Effector CD8-positive, alpha-beta T cell (primary cell): ENCODE results near the gene MGAT5.
"Not testable (repeated sequence)": the region's sequence is repeated elsewhere in the genome, so short reads cannot be mapped to it uniquely, and the experiment has no call there.

Experiments used
- DNase-seq: peaks from one replicate; lab custom pipeline; 2025; lab: John Stamatoyannopoulos, UW

The MGAT5 gene

DNA sequence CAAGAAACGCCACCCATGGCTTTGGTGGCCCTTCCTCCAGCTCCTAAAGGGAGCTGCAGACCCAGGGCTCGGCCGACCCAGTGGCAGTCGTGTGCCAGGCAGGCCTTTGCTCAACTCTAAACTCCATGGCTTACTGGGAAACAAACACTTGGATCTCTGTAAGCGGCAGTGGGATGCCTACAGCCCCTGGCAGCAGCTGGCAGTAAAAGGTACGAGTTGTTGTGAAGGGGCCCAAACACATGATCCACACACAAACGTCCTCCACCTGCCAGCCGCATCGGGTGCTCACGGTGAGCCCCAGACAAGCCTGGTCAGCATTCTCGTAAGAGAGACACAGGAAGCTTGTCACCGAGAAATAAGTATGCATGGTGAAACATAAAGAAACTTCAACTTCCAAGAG is 214.9 kb downstream of the MGAT5 start:
- no peak for DNase-seq

DNA sequence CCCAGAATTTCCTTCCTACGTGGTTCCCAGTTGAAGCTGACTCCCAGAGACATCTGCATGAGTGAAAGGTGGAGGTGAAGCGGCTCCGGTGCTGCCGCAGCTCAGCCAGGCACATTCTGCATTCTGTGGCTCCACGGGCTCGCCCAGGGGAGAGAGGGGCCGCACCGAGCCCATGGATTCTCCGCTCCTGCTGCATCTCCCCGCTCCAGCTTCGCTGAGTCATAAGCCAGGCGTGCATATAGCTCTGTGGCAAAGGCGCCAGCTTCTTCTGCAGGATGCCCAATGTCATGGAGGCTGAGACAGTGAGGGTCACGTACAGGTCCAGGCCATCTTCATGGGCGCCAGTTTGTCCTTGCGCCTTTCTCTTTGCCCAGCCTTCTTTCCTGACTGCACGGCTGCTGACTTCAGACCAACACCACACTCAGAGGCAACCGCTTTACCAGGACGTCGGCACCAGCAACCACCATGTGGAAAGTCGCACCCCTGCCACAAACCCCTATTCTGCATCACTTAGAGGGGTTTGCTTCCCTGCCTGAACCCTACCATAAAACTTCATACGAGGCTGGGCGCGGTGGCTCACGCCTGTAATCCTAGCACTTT is 215.7 kb downstream of the MGAT5 start:
- DNase-seq = no peak

DNA sequence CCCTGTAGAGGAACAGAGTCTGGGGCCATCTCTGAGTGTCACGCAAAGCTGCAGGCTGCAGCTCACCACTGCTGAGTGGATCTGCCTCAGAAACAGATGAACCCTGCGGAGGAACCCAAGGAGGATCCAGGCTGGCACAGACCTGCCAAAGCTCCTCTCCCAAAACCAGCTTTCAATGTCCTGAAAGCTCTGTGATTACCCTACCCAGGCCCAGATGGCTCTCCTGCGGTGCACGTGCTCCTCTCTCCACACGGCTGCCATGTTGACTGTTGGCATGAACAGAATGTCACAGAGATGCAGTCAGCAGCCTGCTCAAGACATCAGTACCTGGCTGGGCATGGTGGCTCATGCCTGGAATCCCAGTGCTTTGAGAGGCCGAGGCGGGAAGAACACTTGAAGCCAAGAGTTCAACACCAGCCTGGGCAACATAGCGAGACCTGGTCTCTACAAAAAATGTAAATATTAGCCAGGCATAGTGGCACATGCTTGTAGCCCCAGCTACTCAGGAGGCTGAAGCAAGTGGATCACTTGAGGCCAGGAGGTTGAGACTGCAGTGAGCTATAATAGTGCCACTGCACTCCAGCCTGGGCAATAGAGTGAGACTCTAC is 216.8 kb downstream of the MGAT5 start:
- no peak for DNase-seq

DNA sequence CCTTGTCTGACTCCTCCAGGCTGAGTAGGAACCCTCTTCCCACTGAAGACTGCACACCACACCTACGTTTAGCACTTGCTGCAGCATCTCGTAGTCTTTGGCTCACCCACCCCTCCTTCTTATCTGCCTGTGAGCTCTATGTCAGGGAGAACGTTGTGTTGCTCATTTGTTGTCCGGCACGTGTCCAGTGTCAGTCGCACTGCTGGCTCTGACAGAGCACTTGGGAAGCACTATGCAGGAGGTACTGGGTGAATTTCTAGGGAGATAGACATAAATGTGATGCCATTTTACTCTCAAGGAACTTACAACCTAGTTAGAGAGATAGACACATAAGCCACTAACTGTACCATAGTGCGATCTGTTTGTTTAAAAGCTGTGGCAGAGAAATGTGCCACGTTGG is 223.1 kb downstream of the MGAT5 start:
- not testable (repeated sequence) for DNase-seq

DNA sequence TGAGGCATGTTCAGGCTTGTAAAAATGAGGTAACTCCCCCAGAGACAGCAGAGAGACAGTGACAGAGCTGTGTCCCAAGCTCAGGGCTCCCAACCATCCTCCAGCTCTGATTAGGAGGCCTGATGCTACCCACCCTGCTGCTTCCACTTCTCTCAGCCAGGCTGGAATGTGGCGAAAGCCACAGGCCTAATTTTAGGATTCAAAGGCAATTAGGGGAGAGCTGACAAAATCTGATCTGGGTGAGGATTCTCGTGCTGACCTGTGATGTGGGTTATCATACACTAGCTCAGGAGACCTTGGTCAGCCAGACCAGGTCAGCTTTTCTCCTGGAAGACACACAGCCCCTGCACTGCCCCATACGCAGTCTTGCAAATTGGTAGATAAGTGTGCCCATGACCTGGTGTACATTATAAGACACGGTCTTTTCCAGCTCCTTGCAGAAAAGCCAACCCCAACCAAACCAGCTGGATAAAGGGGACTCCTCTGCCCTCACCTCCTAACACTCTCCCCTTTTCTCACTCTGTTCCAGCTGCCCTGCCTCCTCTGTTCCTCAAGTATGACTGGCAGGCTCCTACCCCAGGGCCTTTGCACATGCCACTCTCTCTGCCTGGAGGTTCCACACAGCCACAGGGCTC is 225.9 kb downstream of the MGAT5 start:
- DNase-seq = no peak

DNA sequence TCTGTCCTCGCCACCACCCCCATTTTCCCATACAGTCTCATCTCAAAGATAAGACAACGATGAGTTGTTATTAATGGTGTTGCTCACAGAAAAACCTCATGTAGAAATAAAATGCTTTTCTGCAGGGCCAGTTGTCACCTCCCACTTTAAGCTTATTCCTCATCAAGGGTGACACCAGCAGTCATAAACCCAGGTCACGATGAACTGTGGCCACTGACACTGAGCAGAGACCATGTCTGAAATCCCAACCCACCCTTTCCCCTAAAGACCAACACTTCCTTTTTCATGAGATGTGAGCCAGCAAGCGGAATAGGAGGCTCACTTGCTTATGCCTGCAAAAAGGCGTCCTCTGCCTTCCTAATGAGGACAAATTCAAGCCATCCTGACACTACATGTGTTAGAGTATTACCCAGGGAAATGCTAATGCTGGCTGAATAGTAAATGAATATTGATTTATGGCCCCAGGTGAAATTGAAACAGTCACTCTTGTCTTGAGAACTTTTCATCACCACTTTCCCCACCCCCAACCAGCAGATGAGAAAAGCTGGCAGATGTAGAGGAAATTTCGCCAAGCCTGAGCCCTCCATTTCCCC is 228.4 kb downstream of the MGAT5 start:
- no peak for DNase-seq

DNA sequence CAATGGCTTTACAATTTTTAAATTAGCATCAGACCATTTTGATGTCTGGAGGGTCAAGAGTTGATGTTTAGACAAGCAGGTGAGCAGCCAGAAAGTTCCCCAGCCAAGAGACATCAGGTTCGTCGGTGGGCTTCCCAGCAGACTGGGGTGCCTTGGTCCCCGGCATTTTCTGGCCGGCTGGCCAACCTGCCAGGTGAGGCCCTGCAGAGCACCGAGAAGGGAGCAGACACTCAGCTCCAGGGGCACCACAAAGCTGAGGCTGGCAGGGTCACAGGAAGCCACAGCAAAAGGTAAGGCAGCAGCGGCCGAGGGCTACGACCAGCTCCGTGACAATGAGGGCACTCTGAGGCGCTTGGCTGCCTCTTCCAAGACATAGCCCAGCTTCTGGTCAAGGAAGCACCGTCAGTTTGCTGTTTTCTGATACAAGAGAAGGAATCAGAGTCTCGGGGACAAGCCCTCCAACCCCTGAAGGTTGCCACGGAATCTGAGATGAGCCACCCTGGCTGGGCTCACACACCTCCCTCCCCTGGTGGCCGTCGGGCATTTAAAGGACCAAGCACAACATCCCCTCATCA is 229.0 kb downstream of the MGAT5 start:
- DNase-seq = no peak

DNA sequence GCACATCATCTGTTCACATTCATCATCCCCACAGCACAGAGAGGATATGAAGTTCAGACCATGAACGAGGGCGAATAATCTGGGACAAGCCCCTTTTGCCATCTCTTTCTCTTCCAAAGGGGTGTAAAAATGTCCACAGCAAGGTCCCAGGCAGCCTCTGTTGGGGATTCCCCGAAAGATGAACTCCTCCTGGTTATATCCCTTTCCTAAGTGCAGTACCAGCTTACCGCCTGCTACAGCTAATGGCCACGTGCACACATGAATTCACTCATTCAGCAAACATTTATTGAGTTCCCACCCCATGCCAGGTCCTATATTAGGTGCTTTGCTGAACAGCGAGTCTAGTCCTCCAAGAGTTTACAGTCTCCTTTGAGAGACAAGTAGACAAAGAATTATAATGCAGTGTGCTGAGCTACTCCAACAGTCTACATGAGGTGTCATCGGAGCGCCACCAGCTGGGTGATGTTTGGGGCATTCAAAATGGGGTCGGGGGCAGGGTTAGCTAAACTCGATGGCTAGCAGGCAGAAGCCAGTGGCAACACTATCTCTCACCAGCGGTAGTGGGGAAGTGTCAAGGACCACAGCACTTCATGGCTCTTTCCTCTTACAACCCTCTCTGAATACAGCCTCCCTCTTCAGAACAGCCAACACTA is 236.0 kb downstream of the MGAT5 start:
- DNase-seq = no peak

DNA sequence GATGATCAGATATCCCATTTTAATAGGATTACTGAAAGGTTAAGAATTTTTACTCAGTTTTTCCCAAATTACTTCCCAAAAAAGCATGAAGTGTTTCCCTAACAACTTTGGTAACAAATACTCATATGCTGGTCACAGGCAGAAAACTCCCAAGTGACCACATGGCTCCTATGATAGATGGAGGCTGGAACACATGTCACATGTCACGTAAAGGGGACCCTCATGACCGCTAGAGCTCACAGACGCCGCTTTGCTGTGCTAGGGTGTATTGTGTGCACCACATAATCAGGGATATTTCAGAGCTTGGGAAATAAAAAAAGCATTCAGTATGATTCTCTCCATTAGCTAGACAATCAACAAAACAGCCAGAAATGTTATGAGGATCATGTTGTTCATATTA is 236.7 kb downstream of the MGAT5 start:
- DNase-seq = no peak

DNA sequence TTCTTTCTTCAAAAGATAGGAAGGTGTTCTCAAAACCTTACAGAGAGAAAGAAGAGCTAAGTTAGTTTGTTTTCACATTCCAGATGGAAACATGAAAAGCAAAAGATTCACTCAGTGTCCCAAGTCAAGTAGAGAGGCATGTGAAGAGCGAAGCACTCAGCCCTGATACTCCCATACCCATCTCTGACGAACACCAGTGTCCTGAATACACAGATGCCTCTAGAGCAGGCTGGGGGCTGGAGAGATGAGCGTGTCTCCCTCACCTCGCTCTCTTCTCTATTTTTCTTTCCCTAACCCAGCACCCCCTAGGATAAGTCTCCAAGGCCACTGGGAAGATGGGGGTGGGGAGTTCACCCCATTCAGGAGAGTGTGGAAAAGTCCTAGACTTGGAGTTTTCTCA is 237.2 kb downstream of the MGAT5 start:
- DNase-seq = no peak

DNA sequence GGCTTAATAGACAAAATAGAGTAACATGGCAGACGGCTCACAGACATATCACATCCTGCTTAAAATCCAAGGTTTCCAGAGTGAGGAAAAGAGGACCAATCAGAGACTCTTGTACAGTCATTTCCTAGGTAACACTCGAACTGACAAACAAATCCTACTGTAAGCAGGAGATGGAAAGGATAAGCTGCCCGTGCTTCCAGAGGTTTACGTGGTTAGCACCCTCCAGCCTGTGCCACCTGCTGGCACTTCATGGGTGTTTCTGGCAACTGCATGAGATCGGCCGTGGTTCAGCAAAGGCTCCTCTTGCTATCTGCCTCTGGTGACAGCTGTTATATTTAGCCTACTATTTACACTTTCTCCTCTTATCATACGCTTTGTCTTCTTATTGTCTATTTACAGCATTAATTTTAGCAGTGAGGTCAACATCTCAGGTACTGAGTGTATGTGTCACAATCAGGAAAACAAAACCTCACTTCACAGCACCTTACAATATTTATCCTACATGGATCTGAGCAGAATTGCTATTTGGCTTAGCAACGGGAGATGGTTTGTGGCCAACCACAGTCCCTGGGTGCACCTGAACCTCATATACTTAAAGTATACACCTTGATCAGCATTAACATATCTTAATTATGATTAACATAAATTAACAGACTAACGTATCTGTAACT is 238.0 kb downstream of the MGAT5 start:
- no peak for DNase-seq

DNA sequence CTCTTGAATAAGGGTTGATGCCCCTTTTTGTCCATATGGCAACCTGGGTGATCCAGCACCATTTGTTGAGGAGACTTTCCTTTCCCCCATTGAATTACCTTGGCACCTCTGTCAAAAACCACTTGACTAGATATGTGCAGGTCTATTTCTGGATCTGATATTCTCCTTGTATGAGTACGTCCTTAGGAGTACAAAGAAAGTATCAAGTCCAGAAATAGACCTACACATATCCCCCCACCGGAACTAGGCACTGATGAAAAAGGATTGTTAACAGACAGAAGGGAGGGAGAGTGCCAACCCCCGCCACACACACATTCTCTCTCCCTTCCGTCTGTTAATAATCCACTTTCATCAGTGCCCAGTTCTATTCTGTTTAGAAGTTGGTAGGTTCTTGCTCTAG is 239.9 kb downstream of the MGAT5 start:
- DNase-seq = no peak

DNA sequence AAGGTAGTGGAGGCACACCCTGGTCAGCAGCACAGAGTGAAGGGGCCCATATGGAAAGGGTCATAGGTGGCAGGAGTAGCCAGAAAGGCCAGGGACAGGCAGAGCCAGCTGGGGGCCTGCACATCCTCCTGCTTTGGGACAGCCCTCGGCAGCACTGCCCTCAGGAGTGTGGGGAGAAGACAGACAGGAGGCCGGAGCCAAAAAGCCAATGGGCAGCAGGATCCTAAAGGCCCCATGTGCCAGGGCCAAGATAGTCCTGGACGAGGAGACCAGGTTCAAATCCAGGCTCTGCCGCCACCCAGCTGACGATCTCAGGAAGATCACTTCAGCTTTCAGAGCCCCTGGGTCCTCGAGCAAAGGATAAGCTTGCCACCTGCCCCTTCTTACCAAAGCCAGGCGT is 244.8 kb downstream of the MGAT5 start:
- no peak for DNase-seq

DNA sequence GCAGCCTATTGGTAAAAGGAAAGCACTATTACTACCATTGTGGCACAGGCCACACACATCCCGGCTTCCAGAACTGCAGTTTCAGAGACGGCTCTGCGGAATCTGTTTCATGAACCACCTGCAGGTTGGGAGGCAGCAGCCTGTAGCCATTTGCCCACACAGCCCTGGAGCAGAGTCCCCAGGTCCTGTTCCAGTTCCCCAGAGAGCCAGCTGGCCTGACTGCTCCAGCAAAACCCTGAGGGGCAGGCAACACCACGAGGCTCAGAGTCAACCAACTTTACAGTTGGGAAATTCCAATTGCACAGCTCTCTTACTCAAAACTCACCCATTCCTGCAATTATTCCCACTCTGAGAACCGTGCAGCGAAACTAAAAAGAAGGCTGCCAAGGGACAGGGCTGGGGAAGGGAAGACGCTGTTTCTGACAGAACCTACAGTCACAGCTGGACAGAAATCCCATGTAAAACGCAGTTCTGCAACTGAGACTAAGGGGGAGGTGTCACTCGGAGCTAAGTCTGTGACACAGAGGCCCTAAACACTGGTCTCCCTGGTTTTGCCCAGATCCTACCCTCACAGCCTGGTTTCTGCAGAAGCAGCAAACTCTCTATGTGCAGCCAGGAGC is 245.5 kb downstream of the MGAT5 start:
- DNase-seq = no peak

DNA sequence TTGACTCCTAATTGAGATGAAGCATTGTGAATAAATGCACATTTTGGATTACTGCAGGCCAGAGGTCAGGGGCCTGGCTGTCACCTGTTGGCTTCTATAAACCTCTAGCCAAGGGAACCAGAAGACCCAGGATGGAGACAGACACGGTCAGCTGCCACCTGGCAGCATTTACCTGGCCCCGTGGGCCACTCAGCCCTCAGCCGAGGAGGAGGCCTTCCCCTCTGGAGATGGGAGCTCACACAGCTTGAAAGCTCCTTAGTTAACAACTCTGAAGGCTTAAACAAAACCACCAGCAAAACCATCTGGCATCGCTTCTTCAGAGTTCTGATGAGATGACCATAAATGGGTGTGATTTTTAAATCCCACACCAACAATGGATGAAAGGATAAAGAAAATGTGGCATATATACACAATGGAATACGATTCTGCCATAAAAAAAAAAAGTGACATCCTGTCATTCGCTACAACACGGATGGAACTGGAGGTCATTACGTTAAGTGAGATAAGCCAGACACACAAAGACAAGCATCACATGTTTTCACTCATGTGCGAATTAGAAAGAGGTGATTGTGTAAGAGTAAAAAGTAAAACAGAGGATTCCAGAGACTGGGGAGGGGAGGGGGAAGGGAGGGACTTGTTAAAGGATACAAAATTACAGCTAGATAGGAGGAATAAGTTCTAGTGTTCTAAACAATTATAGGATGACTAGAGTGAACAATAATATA is 246.5 kb downstream of the MGAT5 start:
- no peak for DNase-seq

DNA sequence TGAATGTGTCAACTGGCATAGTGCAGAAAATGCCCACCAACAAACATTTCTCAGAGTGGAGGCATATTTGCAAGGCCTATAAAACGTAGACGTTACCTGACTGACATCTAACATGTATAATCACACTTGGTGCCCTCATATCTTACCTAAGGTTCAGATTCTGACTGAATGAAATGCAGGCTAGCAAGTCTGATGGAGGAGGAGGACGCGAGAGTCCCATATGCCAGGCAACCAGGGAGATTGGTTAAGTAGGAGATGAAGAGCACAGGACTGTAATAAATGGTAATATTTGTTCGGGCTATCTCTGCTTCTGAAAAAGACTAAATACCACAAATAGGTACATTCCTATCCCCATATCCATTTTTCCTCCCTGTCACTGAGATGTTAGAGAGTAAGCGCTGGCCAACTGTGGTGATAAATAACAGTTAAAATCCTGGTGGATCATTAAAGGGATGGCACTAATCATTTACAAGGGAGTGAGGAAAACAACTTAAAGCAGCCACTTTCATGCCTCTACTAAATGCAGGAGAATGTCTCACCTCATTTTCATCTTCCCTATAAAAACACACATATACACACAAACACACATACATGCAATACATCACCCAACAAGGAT is 247.7 kb downstream of the MGAT5 start:
- no peak for DNase-seq

DNA sequence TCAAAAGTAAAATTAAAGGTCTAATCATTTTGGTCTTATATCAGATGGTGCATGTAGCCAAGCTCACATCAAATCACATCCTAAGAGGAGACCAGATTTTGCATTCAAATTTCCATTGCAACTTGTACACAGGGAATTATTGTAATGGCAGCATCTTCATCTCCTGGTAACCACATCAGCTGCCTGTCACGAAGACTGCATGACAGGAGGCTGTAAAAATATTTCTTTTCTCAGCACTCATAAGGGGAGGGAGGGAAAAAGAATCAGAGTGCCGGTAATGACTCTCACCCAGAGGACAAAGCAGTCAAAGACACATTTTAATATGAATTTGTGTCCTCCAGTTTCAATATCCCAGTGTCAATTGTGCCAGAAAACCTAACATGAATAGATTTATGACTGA is 248.2 kb downstream of the MGAT5 start:
- DNase-seq = no peak
